Activated T-helper 1 cell treated with Interleukin-2 at 50 U/mL for 16 hours (primary cell): ENCODE data around the gene KCNAB3.

Experiments used
- DNase-seq: peaks from one replicate; pipeline ENCODE4 v3.0.0-alpha.2; 2020; ENCODE audit warnings: low read depth

KCNAB3 gene

DNA sequence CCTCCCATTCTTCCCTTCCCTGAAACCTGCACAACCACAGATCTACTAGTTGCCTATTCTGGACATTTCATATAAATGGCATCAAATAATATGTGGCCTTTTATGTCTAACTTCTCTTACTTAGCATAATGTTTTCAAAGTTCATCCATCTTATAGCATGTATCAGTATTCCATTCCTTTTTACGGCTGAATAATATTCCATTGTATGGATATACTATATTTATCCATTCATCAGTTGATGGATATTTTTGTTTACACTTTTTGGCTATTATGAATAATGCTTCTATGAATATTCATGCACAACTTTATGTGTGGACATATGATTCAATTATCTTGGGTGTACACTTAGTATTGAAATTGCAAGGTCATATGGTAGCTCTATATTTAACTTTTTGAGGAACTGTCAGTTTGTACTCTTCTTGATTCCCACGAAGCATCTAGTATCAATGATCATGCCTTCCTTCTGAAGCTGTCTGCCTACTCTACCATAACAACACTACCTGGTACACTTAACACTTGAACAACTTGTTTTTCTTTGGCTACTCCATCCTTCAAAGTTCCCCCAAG is 53.8 kb downstream of the KCNAB3 start:
- no peak for DNase-seq

DNA sequence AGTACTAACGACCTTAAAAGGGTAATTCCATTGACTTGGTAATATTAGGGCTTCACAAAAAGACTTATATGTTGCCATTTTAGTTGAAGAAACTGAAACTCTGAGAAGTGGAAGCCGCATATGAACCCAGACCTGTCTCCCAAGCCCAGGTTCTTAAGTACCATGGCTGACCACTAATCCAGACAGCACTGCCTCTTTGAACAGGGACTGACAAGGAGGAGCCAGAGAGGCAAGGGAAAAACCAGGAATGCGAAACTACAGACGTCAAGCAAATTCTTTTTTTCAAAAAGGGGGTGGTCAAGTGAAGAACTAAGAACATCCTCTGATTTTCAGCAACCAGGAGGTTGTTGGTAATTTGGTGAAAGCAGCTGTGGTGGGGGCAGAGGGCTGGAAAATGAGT is 56.6 kb downstream of the KCNAB3 start:
- DNase-seq = no peak
